HCT116 (cell line): ENCODE measurements around the gene NXPH2. TPM values are rescaled to one million over a fixed set of nuclear protein-coding genes. Genes with fewer than 3 reads are reported as not detected.

Experiments used
- ATAC-seq: fragments of 200-7000 bp; cut with Tn5 transposase; 2 replicates; pipeline ENCODE4 v1.9.1; 2020; ENCODE audit warnings: mild to moderate bottlenecking, moderate library complexity
- BruUV-seq: library from RNA; stranded (reverse); fragments of 400-500 nt; replicated peaks from 2 replicates; lab custom pipeline; 2021; lab: Mats Ljungman, UMichigan
- CTCF ChIA-PET: fragments of 300-600 bp; sonication (Branson Sonifier 250); formaldehyde crosslinking; loops from one replicate; lab custom pipeline; 2021; ENCODE audit warnings: antibody characterized with exemption; lab: Charles Lee
- POLR2A ChIA-PET: fragments of 300-600, 350-600 bp; sonication (Branson Sonifier 250); formaldehyde crosslinking; loops from one replicate; lab custom pipeline; 2021; ENCODE audit warnings: antibody characterized with exemption; lab: Charles Lee
- RAD21 ChIA-PET, 2 experiments: fragments of 300-600 bp; sonication (Branson Sonifier 250); formaldehyde crosslinking; loops; one replicate each; lab custom pipeline; 2023; ENCODE audit warnings: low total read pairs in 2 of 2; ENCODE audit not compliant: uncharacterized antibody in 2 of 2, unreplicated experiment in 2 of 2, low non-redundant PET in 1 of 2; lab: Charles Lee
- DNase-seq: peaks from one replicate; pipeline ENCODE4 v3.0.0-alpha.2; 2010; ENCODE audit warnings: low read depth, low spot score
- H2AFZ ChIP-seq: fragments of 200-600 bp; shearing (Covaris generic), sonication (generic); 2 replicates; pipeline ENCODE4 v1.6.1; 2017; ENCODE audit warnings: low read depth, mixed run types, mixed read lengths, antibody characterized with exemption, low read length; ENCODE audit not compliant: poor library complexity, severe bottlenecking
- H3K27ac ChIP-seq: 2 replicates; pipeline ENCODE4 v1.5.1; 2012; ENCODE audit warnings: low read depth, low read length
- H3K27me3 ChIP-seq: fragments of 200-600 bp; sonication (generic); 2 replicates; pipeline ENCODE4 v1.6.1; 2016; ENCODE audit warnings: mixed run types, low read length, mixed read lengths; ENCODE audit not compliant: insufficient read depth
- H3K36me3 ChIP-seq, 2 experiments: fragments of 200-500 bp in 1 of 2; fragments of 200-600 bp in 1 of 2; sonication (Bioruptor generic) in 1 of 2; sonication (generic) in 1 of 2; 2 replicates each; pipeline versions ENCODE4 v1.5.1 to v1.6.1; 2014 to 2016; ENCODE audit warnings: low read length in 2 of 2, inconsistent platforms in 1 of 2, mixed read lengths in 1 of 2, mixed run types in 1 of 2; ENCODE audit not compliant: insufficient read depth in 2 of 2, control insufficient read depth in 1 of 2
- H3K4me1 ChIP-seq, 2 experiments: fragments of 200-600 bp in 1 of 2; sonication (generic) in 1 of 2; 2 replicates each; pipeline versions ENCODE4 v1.5.1 to v1.6.1; 2012 to 2017; ENCODE audit warnings: low read length in 2 of 2, inconsistent platforms in 1 of 2, mild to moderate bottlenecking in 1 of 2, mixed read lengths in 1 of 2, mixed run types in 1 of 2, moderate library complexity in 1 of 2; ENCODE audit not compliant: insufficient read depth in 2 of 2, control insufficient read depth in 1 of 2
- H3K4me2 ChIP-seq: fragments of 200-600 bp; sonication (generic); 2 replicates; pipeline ENCODE4 v1.6.1; 2017; ENCODE audit warnings: mixed run types, low read length, mixed read lengths
- H3K4me3 ChIP-seq, 2 experiments: fragments of 200-600 bp in 1 of 2; sonication (generic) in 1 of 2; replicated peaks in 1 of 2; 2 replicates each; pipeline ENCODE4 v1.5.1; 2011 to 2016; ENCODE audit warnings: low read length in 2 of 2, control low read depth in 1 of 2, low read depth in 1 of 2, mild to moderate bottlenecking in 1 of 2, mixed read lengths in 1 of 2, mixed run types in 1 of 2
- H3K79me2 ChIP-seq: fragments of 200-600 bp; sonication (generic); 2 replicates; pipeline ENCODE4 v1.6.1; 2017; ENCODE audit warnings: mild to moderate bottlenecking, mixed run types, low read length, moderate library complexity, mixed read lengths; ENCODE audit not compliant: insufficient read depth
- H3K9ac ChIP-seq: fragments of 200-600 bp; sonication (generic); 2 replicates; pipeline ENCODE4 v1.6.1; 2016; ENCODE audit warnings: low read length, mixed read lengths
- H3K9me2 ChIP-seq: fragments of 200-600 bp; sonication (generic), shearing (Covaris generic); 2 replicates; pipeline ENCODE4 v1.6.1; 2017; ENCODE audit warnings: mixed run types, mild to moderate bottlenecking, moderate library complexity; ENCODE audit not compliant: insufficient read depth
- H3K9me3 ChIP-seq, 2 experiments: fragments of 200-500 bp in 1 of 2; fragments of 200-600 bp in 1 of 2; sonication (Bioruptor generic) in 1 of 2; sonication (generic) in 1 of 2; 2 replicates each; pipeline ENCODE4 v1.6.1; 2014 to 2017; ENCODE audit warnings: low read length in 2 of 2, mixed read lengths in 2 of 2, inconsistent platforms in 1 of 2, low read depth in 1 of 2, mild to moderate bottlenecking in 1 of 2, mixed run types in 1 of 2, moderate library complexity in 1 of 2; ENCODE audit not compliant: control insufficient read depth in 1 of 2, insufficient read depth in 1 of 2
- H4K20me1 ChIP-seq: fragments of 200-600 bp; sonication (generic), shearing (Covaris generic); 2 replicates; pipeline ENCODE4 v1.6.1; 2017; ENCODE audit warnings: mixed run types, mild to moderate bottlenecking, moderate library complexity; ENCODE audit not compliant: insufficient read depth
- CBX3 ChIP-seq: IDR thresholded peaks from 2 replicates; pipeline ENCODE4 v1.6.1; 2012; ENCODE audit warnings: low read depth
- CEBPB ChIP-seq: IDR thresholded peaks from 2 replicates; pipeline ENCODE4 v1.6.1; 2012; ENCODE audit warnings: low read depth
- CTCF ChIP-seq, 3 experiments: fragments of 200-600 bp in 1 of 3; sonication (generic) in 1 of 3; IDR thresholded peaks in 2 of 3; conservative IDR thresholded peaks in 1 of 3; 2 replicates each; pipeline ENCODE4 v1.5.1; 2012 to 2017; ENCODE audit warnings: low read depth in 2 of 3, low read length in 2 of 3, antibody characterized with exemption in 1 of 3, borderline replicate concordance in 1 of 3, control low read depth in 1 of 3, mild to moderate bottlenecking in 1 of 3, mixed read lengths in 1 of 3, mixed run types in 1 of 3, moderate library complexity in 1 of 3; ENCODE audit not compliant: insufficient read depth in 1 of 3
- EGR1 ChIP-seq: IDR thresholded peaks from 2 replicates; pipeline ENCODE4 v1.6.1; 2012; ENCODE audit warnings: low read depth
- EZH2 ChIP-seq: fragments of 200-600 bp; sonication (generic); IDR thresholded peaks from 2 replicates; pipeline ENCODE4 v1.6.1; 2017; ENCODE audit warnings: antibody characterized with exemption, mixed run types
- MAX ChIP-seq: IDR thresholded peaks from 2 replicates; pipeline ENCODE4 v1.6.1; 2012
- POLR2AphosphoS5 ChIP-seq: IDR thresholded peaks from 2 replicates; pipeline ENCODE4 v1.6.1; 2011; ENCODE audit warnings: mild to moderate bottlenecking, low read depth, low read length, moderate library complexity
- RAD21 ChIP-seq: IDR thresholded peaks from 2 replicates; pipeline ENCODE4 v1.6.1; 2012; ENCODE audit warnings: low read depth, mild to moderate bottlenecking
- REST ChIP-seq: IDR thresholded peaks from 2 replicates; pipeline ENCODE4 v1.6.1; 2012; ENCODE audit warnings: low read depth
- SIN3A ChIP-seq: IDR thresholded peaks from 2 replicates; pipeline ENCODE4 v1.6.1; 2012; ENCODE audit warnings: low read depth
- SP1 ChIP-seq: IDR thresholded peaks from 2 replicates; pipeline ENCODE4 v1.6.1; 2012; ENCODE audit warnings: low read depth
- YY1 ChIP-seq: IDR thresholded peaks from 2 replicates; pipeline ENCODE4 v1.6.1; 2011; ENCODE audit warnings: low read length, low read depth, moderate library complexity, mild to moderate bottlenecking; ENCODE audit not compliant: insufficient replicate concordance; ENCODE audit errors: extremely low read depth
- ZBTB33 ChIP-seq: IDR thresholded peaks from 2 replicates; pipeline ENCODE4 v1.6.1; 2011; ENCODE audit warnings: mild to moderate bottlenecking, low read length, moderate library complexity; ENCODE audit not compliant: insufficient replicate concordance; ENCODE audit errors: extremely low read depth
- ZFX ChIP-seq: fragments of 450-650 bp; IDR thresholded peaks from 2 replicates; pipeline ENCODE4 v1.6.1; 2017
- ZNF274 ChIP-seq: fragments of 200-500 bp; sonication (Bioruptor generic); IDR thresholded peaks from 2 replicates; pipeline ENCODE4 v1.6.1; 2014; ENCODE audit warnings: mild to moderate bottlenecking, low read depth, low read length, inconsistent platforms
- intact Hi-C: fragments of 100-400 bp; cut with micrococcal nuclease; formaldehyde crosslinking; loops from 2 replicates; pipeline ENCODE4 v1.10.0; 2022
- total RNA-seq: library from RNA; stranded (reverse); gene quantifications from one replicate; pipeline ENCODE4 v1.2.1, GENCODE V29; 2021; ENCODE audit not compliant: unreplicated experiment

The NXPH2 gene
- total RNA-seq, 1 experiment from 2014 or later: not detected

- Histone ChIP-seq H3K4me3 (no peak overlapping the region), H3K27ac (no peak overlapping the region), H3K9me3 (peaks cover 0 to 2% of the 10 kb centered on the region in 2 experiments; a peak in 1 of 4 replicates), H4K20me1 (no peaks in the 10 kb centered on the region), H3K36me3 (no peaks in the 10 kb centered on the region), H2AFZ (no peak overlapping the region), H3K4me2 (no peak overlapping the region), H3K9ac (no peak overlapping the region), H3K9me2 (no peaks in the 10 kb centered on the region), H3K4me1 (no peaks in the 10 kb centered on the region), H3K27me3 (no peaks in the 10 kb centered on the region), H3K79me2 (no peaks in the 10 kb centered on the region)
- intact Hi-C loops: no loop called here
- ChIA-PET POLR2A (no interaction called here), RAD21 (no interaction called here), CTCF (no interaction called here)
- ATAC-seq (no peak), DNase-seq (no peak)
- no TSS peak for BruUV-seq
- TF ChIP-seq CEBPB (no peak), EGR1 (no peak), SP1 (no peak), REST (no peak), ZNF274 (no peak), EZH2 (no peak), ZFX (no peak), MAX (no peak), CBX3 (no peak), POLR2AphosphoS5 (no peak), YY1 (no peak), CTCF (IDR thresholded peaks at IDR 0.05 in 2 of 3, conservative IDR thresholded peaks at IDR 0.05 in 1 of 3; ENCODE audit: borderline replicate concordance in 1 of 3, insufficient read depth in 1 of 3, low read depth in 2 of 3, low read length in 2 of 3) (no peak), SIN3A (no peak), ZBTB33 (no peak), RAD21 (no peak)
Observed at GRCh38 chr2:138742441-138743057, 37.6 kb downstream of the NXPH2 start.
